Measurements from ENCODE around the gene DOLK. TPM values are rescaled to one million over a fixed set of nuclear protein-coding genes. Genes with fewer than 3 reads are reported as not detected.

Gene DOLK
- polyA plus RNA-seq, 1 of the 3 experiments (the other 2 are of a cell fraction): 23.1 TPM

GRCh38 chr9:128921881-128922763, 25.3 kb downstream of the DOLK start:
- whole genome bisulfite sequencing (ENCODE audit: low lambda C conversion rate): 93% methylated on average over 27 of the region's 32 CpGs
- no peak for DNase-seq
- Histone ChIP-seq H4K20me1 (ENCODE audit: insufficient read depth) (no peaks in the 10 kb centered on the region), H3K4me1 (ENCODE audit: control insufficient read depth in 1 of 2, insufficient read depth in 2 of 2, low read depth in 1 of 2, low read length in 1 of 2) (no peaks in the 10 kb centered on the region; a peak in 2 of 4 replicates), H3K9me3 (no peaks in the 10 kb centered on the region), H3F3A (replicated peaks; ENCODE audit: insufficient read depth) (no peaks in the 10 kb centered on the region), H3K9ac (no peak overlapping the region), H2AFZ (ENCODE audit: low read depth) (no peak overlapping the region), H3K4me2 (no peak overlapping the region), H3K36me3 (replicated peaks in 1 of 2; ENCODE audit: control insufficient read depth in 1 of 2, insufficient read depth in 2 of 2, low read length in 1 of 2) (peaks cover 4 to 11% of the 10 kb centered on the region in 2 experiments), H3K79me2 (ENCODE audit: insufficient read depth) (no peaks in the 10 kb centered on the region), H3K4me3 (ENCODE audit: low read depth in 2 of 2, low read length in 1 of 2) (no peak overlapping the region), H3K9me2 (no peaks in the 10 kb centered on the region), H3K27me3 (ENCODE audit: insufficient read depth) (no peaks in the 10 kb centered on the region), H3K27ac (ENCODE audit: low read depth in 2 of 2, low read length in 1 of 2) (no peak overlapping the region)
- CTCF ChIA-PET: no interaction called here
- TF ChIP-seq USF1 (IDR thresholded peaks at IDR 0.05; ENCODE audit: borderline replicate concordance, low read depth) (no peak), TAF1 (IDR thresholded peaks at IDR 0.05; ENCODE audit: borderline replicate concordance, low read depth, low read length) (no peak), SMC3 (IDR thresholded peaks at IDR 0.05; ENCODE audit: low read depth, low read length) (no peak), USF2 (IDR thresholded peaks at IDR 0.05; ENCODE audit: borderline replicate concordance, low read depth, low read length) (no peak), CHD2 (IDR thresholded peaks at IDR 0.05; ENCODE audit: low read length, partially characterized antibody) (no peak), ELF1 (IDR thresholded peaks at IDR 0.05) (no peak), CTCF (IDR thresholded peaks at IDR 0.05) (no peak), RAD21 (IDR thresholded peaks at IDR 0.05; ENCODE audit: low read length) (no peak), EP300 (IDR thresholded peaks at IDR 0.05; ENCODE audit: borderline replicate concordance in 1 of 2, low read depth in 1 of 2, low read length in 1 of 2) (no peak)
- POLR2A ChIA-PET: no interaction called here

GRCh38 chr9:128920381-128921058, 26.9 kb downstream of the DOLK start, which contains the start of gene PHYHD1:
Gene PHYHD1 (plus strand): TSS chr9:128920982. CDS start chr9:128922324, 1,342 bp downstream.
- no peaks in the 10 kb centered on the region for H3F3A ChIP-seq (replicated peaks; ENCODE audit: insufficient read depth)
- H3K27me3 ChIP-seq (ENCODE audit: insufficient read depth): no peaks in the 10 kb centered on the region
- H3K79me2 ChIP-seq (ENCODE audit: insufficient read depth): peaks cover under 1% of the 10 kb centered on the region; the same call in 1 of the 2 replicates
- CTCF ChIA-PET: interaction anchor here (1.8 kb wide), 1 partner anchor 7 kb away, joined by 9 read pairs; no protein-coding TSS in a partner anchor
- H2AFZ ChIP-seq (ENCODE audit: low read depth): no peak within 1 kb of the TSS
- no peak within 1 kb of the TSS for H3K4me2 ChIP-seq
- no peak within 1 kb of the TSS for H3K4me3 ChIP-seq (ENCODE audit: low read depth in 2 of 2, low read length in 1 of 2)
- WGBS (ENCODE audit: low lambda C conversion rate): 76% methylated on average over 12 of the region's 13 CpGs
- H3K9me3 ChIP-seq: no peaks in the 10 kb centered on the region
- H3K4me1 ChIP-seq (ENCODE audit: control insufficient read depth in 1 of 2, insufficient read depth in 2 of 2, low read depth in 1 of 2, low read length in 1 of 2): no peaks in the 10 kb centered on the region; a peak in 2 of 4 replicates
- H3K9me2 ChIP-seq: no peaks in the 10 kb centered on the region
- peaks cover 4 to 24% of the 10 kb centered on the region in 2 experiments for H3K36me3 ChIP-seq (replicated peaks in 1 of 2; ENCODE audit: control insufficient read depth in 1 of 2, insufficient read depth in 2 of 2, low read length in 1 of 2)
- no peak within 1 kb of the TSS for H3K9ac ChIP-seq
- POLR2A ChIA-PET: no interaction called here
- H3K27ac ChIP-seq (ENCODE audit: low read depth in 2 of 2, low read length in 1 of 2): no peak within 1 kb of the TSS
- H4K20me1 ChIP-seq (ENCODE audit: insufficient read depth): no peaks in the 10 kb centered on the region
- DNase-seq: no peak
- no peak for TF ChIP-seq EP300 (IDR thresholded peaks at IDR 0.05; ENCODE audit: borderline replicate concordance in 1 of 2, low read depth in 1 of 2, low read length in 1 of 2)
- TF ChIP-seq FOSL2 (IDR thresholded peaks at IDR 0.05; ENCODE audit: borderline replicate concordance, low read depth): peak; percentile 18; the same call in 1 of the 2 replicates
- TF ChIP-seq TCF12 (IDR thresholded peaks at IDR 0.05): peak; percentile 37; the same call in 1 of the 2 replicates
- no peak for TF ChIP-seq ELF1 (IDR thresholded peaks at IDR 0.05)
- TF ChIP-seq JUND (IDR thresholded peaks at IDR 0.05): no peak
- no peak for TF ChIP-seq RAD21 (IDR thresholded peaks at IDR 0.05; ENCODE audit: low read length)
- TF ChIP-seq MEF2A (IDR thresholded peaks at IDR 0.05; ENCODE audit: borderline replicate concordance, low read depth): no peak
- TF ChIP-seq MXI1 (IDR thresholded peaks at IDR 0.05; ENCODE audit: low read depth, low read length): no peak
- no peak for TF ChIP-seq FOXM1 (IDR thresholded peaks at IDR 0.05; ENCODE audit: low read depth)
- TF ChIP-seq RCOR1 (IDR thresholded peaks at IDR 0.05; ENCODE audit: low read length): no peak
- 0 out of 2 replicates have a peak, but pooled peaks have one; percentile 33 for TF ChIP-seq PBX3 (IDR thresholded peaks at IDR 0.05)
- peak; percentile 60; the same call in 1 of the 2 replicates for TF ChIP-seq NFIC (IDR thresholded peaks at IDR 0.05; ENCODE audit: borderline replicate concordance)
- no peak for TF ChIP-seq RXRA (IDR thresholded peaks at IDR 0.05; ENCODE audit: borderline replicate concordance, low read depth)
- TF ChIP-seq GATA2 (CRISPR knock-in tag; IDR thresholded peaks at IDR 0.05): no peak
- TF ChIP-seq SMC3 (IDR thresholded peaks at IDR 0.05; ENCODE audit: low read depth, low read length): no peak
- TF ChIP-seq CHD2 (IDR thresholded peaks at IDR 0.05; ENCODE audit: low read length, partially characterized antibody): no peak
